LNCAP (cell line): ENCODE data around the gene P2RY14.

Experiments
- CTCF ChIP-seq: fragments of 450-650 bp; IDR thresholded peaks from 2 replicates; pipeline ENCODE4 v1.5.1; 2017; ENCODE audit warnings: mild to moderate bottlenecking

Gene P2RY14

GRCh38 chr3:151209654-151210053 lies 68.7 kb downstream of the P2RY14 start:
- TF ChIP-seq CTCF = no peak

- TF ChIP-seq CTCF = no peak
Observed at GRCh38 chr3:151206201-151206600, 72.1 kb downstream of the P2RY14 start.

- TF ChIP-seq CTCF = no peak
Observed at GRCh38 chr3:151205482-151205881, 72.9 kb downstream of the P2RY14 start.

GRCh38 chr3:151204530-151205402 lies 73.6 kb downstream of the P2RY14 start:
- TF ChIP-seq CTCF = no peak

GRCh38 chr3:151203051-151203420 lies 75.3 kb downstream of the P2RY14 start, which contains the start of gene GPR171:
Gene GPR171 (minus strand): TSS chr3:151203216. CDS start chr3:151199386, 3,830 bp downstream.
- no peak for TF ChIP-seq CTCF

- TF ChIP-seq CTCF = no peak
Observed at GRCh38 chr3:151201051-151201730, 77.2 kb downstream of the P2RY14 start.

GRCh38 chr3:151200586-151200985 lies 77.8 kb downstream of the P2RY14 start:
- no peak for TF ChIP-seq CTCF
